ENCODE results near the gene CRTAC1. TPM values are rescaled to one million over a fixed set of nuclear protein-coding genes. Genes with fewer than 3 reads are reported as not detected.

Gene CRTAC1
- total and polyA plus RNA-seq, 2 experiments from 2014 or later = 0.30 to 8.0 TPM

GRCh38 chr10:97925308-97925938 is 105.0 kb downstream of the CRTAC1 start:
- Histone ChIP-seq H3K4me1 (ENCODE audit: low read depth) (no peaks in the 10 kb centered on the region), H3K9me3 (ENCODE audit: low read depth) (no peaks in the 10 kb centered on the region), H3K27me3 (peaks cover 4% of the 10 kb centered on the region), H3K27ac (no peak overlapping the region), H3K36me3 (no peaks in the 10 kb centered on the region), H3K4me3 (no peak overlapping the region)
- no peak for DNase-seq (ENCODE audit: low read depth in 1 of 2, low spot score in 1 of 2)
- TF ChIP-seq CTCF (IDR thresholded peaks at IDR 0.05; ENCODE audit: low read depth, low read length) = no peak

GRCh38 chr10:97924678-97925077 is 105.7 kb downstream of the CRTAC1 start:
- TF ChIP-seq CTCF (IDR thresholded peaks at IDR 0.05; ENCODE audit: low read depth, low read length) = no peak
- no peaks in the 10 kb centered on the region for H3K36me3 ChIP-seq
- H3K9me3 ChIP-seq (ENCODE audit: low read depth) = no peaks in the 10 kb centered on the region
- no peak overlapping the region for H3K27ac ChIP-seq
- no peak for DNase-seq (ENCODE audit: low read depth in 1 of 2, low spot score in 1 of 2)
- no peaks in the 10 kb centered on the region for H3K4me1 ChIP-seq (ENCODE audit: low read depth)
- no peaks in the 10 kb centered on the region for H3K27me3 ChIP-seq
- no peak overlapping the region for H3K4me3 ChIP-seq

- Histone ChIP-seq H3K27ac (no peak overlapping the region), H3K4me3 (no peak overlapping the region), H3K36me3 (no peaks in the 10 kb centered on the region), H3K9me3 (ENCODE audit: low read depth) (no peaks in the 10 kb centered on the region), H3K4me1 (ENCODE audit: low read depth) (no peaks in the 10 kb centered on the region), H3K27me3 (no peaks in the 10 kb centered on the region)
- DNase-seq (ENCODE audit: low read depth in 1 of 2, low spot score in 1 of 2) = no peak
- TF ChIP-seq CTCF (IDR thresholded peaks at IDR 0.05; ENCODE audit: low read depth, low read length) = no peak
These were observed 106.9 kb downstream of the CRTAC1 start for GRCh38 chr10:97923476-97923875.

- no peak overlapping the region for H3K27ac ChIP-seq
- no peaks in the 10 kb centered on the region for H3K9me3 ChIP-seq (ENCODE audit: low read depth)
- H3K4me1 ChIP-seq (ENCODE audit: low read depth) = no peaks in the 10 kb centered on the region
- H3K27me3 ChIP-seq = peaks cover 1% of the 10 kb centered on the region
- H3K36me3 ChIP-seq = no peaks in the 10 kb centered on the region
- DNase-seq (ENCODE audit: low read depth in 1 of 2, low spot score in 1 of 2) = no peak
- TF ChIP-seq CTCF (IDR thresholded peaks at IDR 0.05; ENCODE audit: low read depth, low read length) = no peak
- H3K4me3 ChIP-seq = no peak overlapping the region
These were observed 107.4 kb downstream of the CRTAC1 start for GRCh38 chr10:97923057-97923456.

- Histone ChIP-seq H3K36me3 (no peaks in the 10 kb centered on the region), H3K27me3 (peaks cover 7% of the 10 kb centered on the region), H3K4me3 (no peak overlapping the region), H3K4me1 (ENCODE audit: low read depth) (no peaks in the 10 kb centered on the region), H3K27ac (no peak overlapping the region), H3K9me3 (ENCODE audit: low read depth) (no peaks in the 10 kb centered on the region)
- no peak for DNase-seq (ENCODE audit: low read depth in 1 of 2, low spot score in 1 of 2)
- no peak for TF ChIP-seq CTCF (IDR thresholded peaks at IDR 0.05; ENCODE audit: low read depth, low read length)
These were observed 108.2 kb downstream of the CRTAC1 start for GRCh38 chr10:97922022-97922758.
